NCI-H128 (cell line): ENCODE measurements around the gene AGGF1.
A peak's percentile ranks its signal among the peaks of the same experiment; 100 is the strongest.
"Not testable (repeated sequence)": the region's sequence is repeated elsewhere in the genome, so short reads cannot be mapped to it uniquely, and the experiment has no call there.

Experiments
- DNase-seq: peaks from one replicate; lab custom pipeline; 2025; ENCODE audit not compliant: unreplicated experiment; lab: John Stamatoyannopoulos, UW

The AGGF1 gene

GRCh38 chr5:77024490-77024889 lies 5.7 kb upstream of the AGGF1 start:
- DNase-seq, result no peak

GRCh38 chr5:77028631-77029375 lies 1.4 kb upstream of the AGGF1 start:
- no peak for DNase-seq

- DNase-seq, result no peak
Observed at GRCh38 chr5:77029376-77029885, 773 bp upstream of the AGGF1 start.

- no peak for DNase-seq
Observed at GRCh38 chr5:77031891-77032290, 1.7 kb downstream of the AGGF1 start.

- DNase-seq, result no peak
Observed at GRCh38 chr5:77032635-77033034, 2.4 kb downstream of the AGGF1 start.

GRCh38 chr5:77033338-77033737 lies 3.1 kb downstream of the AGGF1 start:
- no peak for DNase-seq

- DNase-seq, result no peak
Observed at GRCh38 chr5:77035950-77036349, 5.7 kb downstream of the AGGF1 start.

GRCh38 chr5:77046416-77047073 lies 16.3 kb downstream of the AGGF1 start:
- DNase-seq, result no peak

GRCh38 chr5:77064040-77064439 lies 33.8 kb downstream of the AGGF1 start:
- DNase-seq, result peak; percentile 3

- DNase-seq, result no peak
Observed at GRCh38 chr5:77065256-77065655, 35.1 kb downstream of the AGGF1 start.

GRCh38 chr5:77066184-77066583 lies 36.0 kb downstream of the AGGF1 start:
- DNase-seq, result no peak

- DNase-seq, result no peak
Observed at GRCh38 chr5:77066823-77067442, 36.7 kb downstream of the AGGF1 start.

GRCh38 chr5:77073667-77074066 lies 43.5 kb downstream of the AGGF1 start:
- DNase-seq, result no peak

- no peak for DNase-seq
Observed at GRCh38 chr5:77074745-77075144, 44.5 kb downstream of the AGGF1 start.

- no peak for DNase-seq
Observed at GRCh38 chr5:77076961-77077828, 47.0 kb downstream of the AGGF1 start.

GRCh38 chr5:77077829-77078176 lies 47.6 kb downstream of the AGGF1 start:
- DNase-seq, result no peak

GRCh38 chr5:77080479-77080878 lies 50.3 kb downstream of the AGGF1 start:
- DNase-seq, result not testable (repeated sequence)

GRCh38 chr5:77080905-77081304 lies 50.7 kb downstream of the AGGF1 start:
- DNase-seq, result peak; percentile 37

GRCh38 chr5:77082280-77082679 lies 52.1 kb downstream of the AGGF1 start:
- DNase-seq, result no peak

GRCh38 chr5:77083088-77083487 lies 52.9 kb downstream of the AGGF1 start:
- no peak for DNase-seq

GRCh38 chr5:77086368-77086688 lies 56.1 kb downstream of the AGGF1 start:
- DNase-seq, result peak; percentile 11
